ENCODE measurements around the gene ZNF506. TPM values are rescaled to one million over a fixed set of nuclear protein-coding genes. Genes with fewer than 3 reads are reported as not detected.
"Not testable (repeated sequence)": the region's sequence is repeated elsewhere in the genome, so short reads cannot be mapped to it uniquely, and the experiment has no call there.

The ZNF506 gene
- total RNA-seq, 1 donor from 2014 or later = 10.0 TPM

DNA sequence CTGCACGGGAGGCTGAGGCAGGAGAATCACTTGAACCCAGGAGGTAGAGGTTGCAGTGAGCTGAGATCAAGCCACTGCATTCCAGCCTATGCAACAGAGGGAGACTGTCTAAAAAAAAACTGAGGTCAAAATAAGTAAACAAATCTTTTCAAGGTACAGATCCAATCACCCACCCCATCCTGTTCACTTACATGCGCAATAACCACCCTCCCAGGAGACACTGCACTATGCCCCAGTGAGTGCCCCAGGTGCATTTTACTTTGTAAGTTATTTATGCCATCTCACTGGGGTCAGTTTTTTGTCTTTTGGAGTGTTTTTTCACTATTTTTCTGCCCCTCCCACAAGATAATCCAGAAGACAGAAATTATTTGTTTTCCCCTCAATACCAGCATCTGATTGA lies 37.2 kb upstream of the ZNF506 start:
- intact Hi-C loops (cut with micrococcal nuclease) = no loop called here
- H3K27ac ChIP-seq (replicated peaks) = no peak overlapping the region
- DNase-seq = no peak
- TF ChIP-seq, protein P1, sequence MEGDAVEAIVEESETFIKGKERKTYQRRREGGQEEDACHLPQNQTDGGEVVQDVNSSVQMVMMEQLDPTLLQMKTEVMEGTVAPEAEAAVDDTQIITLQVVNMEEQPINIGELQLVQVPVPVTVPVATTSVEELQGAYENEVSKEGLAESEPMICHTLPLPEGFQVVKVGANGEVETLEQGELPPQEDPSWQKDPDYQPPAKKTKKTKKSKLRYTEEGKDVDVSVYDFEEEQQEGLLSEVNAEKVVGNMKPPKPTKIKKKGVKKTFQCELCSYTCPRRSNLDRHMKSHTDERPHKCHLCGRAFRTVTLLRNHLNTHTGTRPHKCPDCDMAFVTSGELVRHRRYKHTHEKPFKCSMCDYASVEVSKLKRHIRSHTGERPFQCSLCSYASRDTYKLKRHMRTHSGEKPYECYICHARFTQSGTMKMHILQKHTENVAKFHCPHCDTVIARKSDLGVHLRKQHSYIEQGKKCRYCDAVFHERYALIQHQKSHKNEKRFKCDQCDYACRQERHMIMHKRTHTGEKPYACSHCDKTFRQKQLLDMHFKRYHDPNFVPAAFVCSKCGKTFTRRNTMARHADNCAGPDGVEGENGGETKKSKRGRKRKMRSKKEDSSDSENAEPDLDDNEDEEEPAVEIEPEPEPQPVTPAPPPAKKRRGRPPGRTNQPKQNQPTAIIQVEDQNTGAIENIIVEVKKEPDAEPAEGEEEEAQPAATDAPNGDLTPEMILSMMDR (IDR thresholded peaks at IDR 0.05; ENCODE audit: borderline replicate concordance) = no peak
- no peaks in the 10 kb centered on the region for H3K4me1 ChIP-seq
- no peaks in the 10 kb centered on the region for H3K9me3 ChIP-seq (replicated peaks)
- H3K36me3 ChIP-seq = no peaks in the 10 kb centered on the region
- H3K27me3 ChIP-seq (ENCODE audit: low read depth) = peaks cover 26% of the 10 kb centered on the region
- H3K4me3 ChIP-seq = no peak overlapping the region

DNA sequence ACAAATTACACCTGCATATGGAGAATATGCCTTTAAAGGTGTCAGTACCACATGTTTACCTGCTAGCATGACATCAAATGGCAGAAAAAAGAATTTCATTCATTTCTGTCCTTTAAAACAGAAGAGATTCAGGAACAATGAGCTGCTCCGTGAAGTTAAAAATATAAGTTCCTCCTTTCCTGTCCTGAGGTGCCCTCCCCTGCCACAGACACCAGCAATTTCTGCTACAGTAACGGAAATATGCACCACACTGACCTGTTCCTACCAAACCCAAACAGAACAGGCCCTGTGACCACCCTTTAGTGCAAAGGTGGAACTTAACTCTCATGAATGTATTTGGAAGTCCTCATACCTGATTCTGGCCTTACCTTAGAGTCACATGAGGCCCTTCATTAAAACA lies 30.2 kb upstream of the ZNF506 start:
- H3K27ac ChIP-seq (replicated peaks); DNase-seq; H3K36me3 ChIP-seq; H3K9me3 ChIP-seq (replicated peaks); H3K27me3 ChIP-seq (ENCODE audit: low read depth); H3K4me3 ChIP-seq; intact Hi-C loops (cut with micrococcal nuclease); H3K4me1 ChIP-seq: not testable (repeated sequence)

DNA sequence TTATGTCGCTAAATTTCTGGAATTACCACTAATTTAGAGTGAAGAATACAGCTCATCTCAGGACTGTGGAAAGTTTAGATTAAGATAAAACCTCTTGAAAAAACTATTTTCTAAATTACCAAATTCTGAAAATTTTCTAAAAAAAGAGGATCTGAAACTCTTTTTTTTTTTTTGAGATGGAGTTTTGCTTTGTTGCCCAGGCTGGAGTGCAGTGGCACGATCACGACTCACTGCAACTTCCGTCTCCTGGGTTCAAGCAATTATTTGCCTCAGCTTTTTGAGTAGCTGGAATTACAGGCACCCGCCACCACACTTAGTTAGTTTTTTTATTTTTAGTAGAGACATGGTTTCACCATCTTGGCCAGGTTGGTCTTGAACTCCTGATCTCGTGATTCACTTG lies 27.5 kb upstream of the ZNF506 start:
- Histone ChIP-seq H3K36me3 (no peaks in the 10 kb centered on the region), H3K9me3 (replicated peaks) (no peaks in the 10 kb centered on the region), H3K27me3 (ENCODE audit: low read depth) (no peaks in the 10 kb centered on the region), H3K27ac (replicated peaks) (no peak overlapping the region), H3K4me1 (no peaks in the 10 kb centered on the region), H3K4me3 (no peak overlapping the region)
- intact Hi-C loops (cut with micrococcal nuclease) = no loop called here
- DNase-seq = no peak
- TF ChIP-seq, protein P1 (IDR thresholded peaks at IDR 0.05; ENCODE audit: borderline replicate concordance) = no peak

DNA sequence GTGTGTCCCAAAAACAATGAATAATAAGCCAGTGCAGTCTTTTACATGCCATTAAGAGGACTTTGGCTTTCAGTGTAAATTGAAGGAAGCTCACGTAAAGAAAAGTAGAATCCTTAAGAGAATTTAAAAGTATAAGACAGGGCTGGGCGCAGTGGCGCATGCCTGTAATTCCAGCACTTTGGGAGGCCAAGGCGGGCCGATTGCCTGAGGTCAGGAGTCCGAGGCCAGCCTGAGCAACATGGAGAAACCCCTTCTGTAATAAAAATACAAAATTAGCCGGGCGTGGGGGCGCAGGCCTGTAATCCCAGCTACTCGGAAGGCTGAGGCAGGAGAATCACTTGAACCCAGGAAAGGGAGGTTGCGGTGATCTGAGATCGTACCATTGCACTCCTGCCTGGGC lies 26.2 kb upstream of the ZNF506 start:
- Histone ChIP-seq H3K36me3 (no peaks in the 10 kb centered on the region), H3K9me3 (replicated peaks) (peaks cover 10% of the 10 kb centered on the region), H3K27me3 (ENCODE audit: low read depth) (no peaks in the 10 kb centered on the region), H3K4me1 (no peaks in the 10 kb centered on the region), H3K27ac (replicated peaks) (no peak overlapping the region), H3K4me3 (no peak overlapping the region)
- DNase-seq = no peak
- TF ChIP-seq, protein P1 (IDR thresholded peaks at IDR 0.05; ENCODE audit: borderline replicate concordance) = no peak
- intact Hi-C loops (cut with micrococcal nuclease) = no loop called here

DNA sequence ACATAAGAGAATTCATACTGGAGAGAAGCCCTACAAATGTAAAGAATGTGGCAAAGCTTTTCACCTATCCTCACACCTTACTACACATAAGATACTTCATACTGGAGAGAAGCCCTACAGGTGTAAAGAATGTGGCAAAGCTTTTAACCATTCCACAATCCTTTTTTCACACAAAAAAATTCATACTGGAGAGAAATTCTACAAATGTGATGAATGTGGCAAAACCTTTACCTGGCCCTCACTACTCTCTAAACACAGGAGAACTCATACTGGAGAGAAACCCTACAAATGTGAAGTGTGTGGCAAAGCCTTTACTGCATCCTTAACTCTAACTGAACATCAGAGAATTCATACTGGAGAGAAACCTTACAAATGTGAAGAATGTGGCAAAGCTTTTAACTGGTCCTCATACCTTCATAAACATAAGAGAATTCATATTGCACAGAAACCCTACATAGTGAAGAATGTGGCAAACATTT lies 14.0 kb upstream of the ZNF506 start:
- H3K27ac ChIP-seq (replicated peaks) = no peak overlapping the region
- H3K4me1 ChIP-seq = no peaks in the 10 kb centered on the region
- TF ChIP-seq, protein P1 (IDR thresholded peaks at IDR 0.05; ENCODE audit: borderline replicate concordance) = no peak
- intact Hi-C loops (cut with micrococcal nuclease) = no loop called here
- H3K36me3 ChIP-seq = no peaks in the 10 kb centered on the region
- no peaks in the 10 kb centered on the region for H3K27me3 ChIP-seq (ENCODE audit: low read depth)
- DNase-seq = no peak
- H3K9me3 ChIP-seq (replicated peaks) = peaks cover 98% of the 10 kb centered on the region
- no peak overlapping the region for H3K4me3 ChIP-seq

DNA sequence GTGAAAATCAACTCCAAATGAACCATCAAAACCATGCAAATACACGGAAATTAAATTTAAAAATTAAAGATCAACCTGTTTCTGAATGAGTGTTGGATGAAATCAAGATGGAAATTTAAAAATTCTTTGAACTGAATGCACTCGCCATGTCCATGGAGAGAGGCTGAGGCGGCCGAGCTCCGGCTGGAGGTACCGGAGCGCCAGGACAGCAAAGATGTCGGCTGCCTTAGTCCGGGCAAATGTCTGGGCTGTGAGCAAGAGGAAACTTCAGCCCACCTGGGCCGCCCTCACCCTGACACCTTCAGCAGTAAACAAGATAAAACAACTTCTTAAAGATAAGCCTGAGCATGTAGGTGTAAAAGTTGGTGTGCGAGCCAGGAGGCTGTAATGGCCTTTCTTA lies 5.3 kb upstream of the ZNF506 start:
- DNase-seq = no peak
- H3K36me3 ChIP-seq = no peaks in the 10 kb centered on the region
- peaks cover 4% of the 10 kb centered on the region for H3K4me1 ChIP-seq
- no peak overlapping the region for H3K27ac ChIP-seq (replicated peaks)
- TF ChIP-seq, protein P1 (IDR thresholded peaks at IDR 0.05; ENCODE audit: borderline replicate concordance) = no peak
- no peaks in the 10 kb centered on the region for H3K27me3 ChIP-seq (ENCODE audit: low read depth)
- H3K9me3 ChIP-seq (replicated peaks) = peaks cover 67% of the 10 kb centered on the region
- H3K4me3 ChIP-seq = no peak overlapping the region
- intact Hi-C loops (cut with micrococcal nuclease) = no loop called here
